Measurements from ENCODE around the gene SLC35D1.

DNA sequence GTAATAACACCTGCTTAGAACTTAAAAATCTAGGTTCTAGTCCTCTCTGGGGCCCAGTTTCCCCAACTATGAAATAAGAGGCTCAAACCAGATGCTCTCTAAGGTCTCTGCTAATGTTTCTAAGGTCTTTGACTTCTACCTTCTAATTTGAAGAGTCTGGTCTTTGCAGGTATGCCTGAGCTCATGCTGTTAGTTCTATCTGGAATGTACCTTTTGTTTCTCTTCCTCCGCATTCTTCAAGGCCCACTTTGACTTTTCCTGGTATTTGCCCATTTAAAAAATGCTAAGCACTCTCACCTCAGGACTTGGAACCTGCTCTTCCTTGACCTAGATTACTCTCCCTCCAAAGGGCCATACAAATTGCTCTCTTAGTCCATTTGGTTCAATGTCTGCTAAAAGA, 13.5 kb downstream of the SLC35D1 start:
- TF ChIP-seq GABPA (IDR thresholded peaks at IDR 0.05 in 1 of 2, conservative IDR thresholded peaks at IDR 0.05 in 1 of 2) (no peak), HNF4A (conservative IDR thresholded peaks at IDR 0.05) (no peak), EGR1 (IDR thresholded peaks at IDR 0.05; ENCODE audit: low read depth in 2 of 2) (no peak), JUND (IDR thresholded peaks at IDR 0.05) (no peak), RAD21 (IDR thresholded peaks at IDR 0.05) (no peak), FOXA2 (IDR thresholded peaks at IDR 0.05) (no peak)
- TF ChIP-seq, protein P1, sequence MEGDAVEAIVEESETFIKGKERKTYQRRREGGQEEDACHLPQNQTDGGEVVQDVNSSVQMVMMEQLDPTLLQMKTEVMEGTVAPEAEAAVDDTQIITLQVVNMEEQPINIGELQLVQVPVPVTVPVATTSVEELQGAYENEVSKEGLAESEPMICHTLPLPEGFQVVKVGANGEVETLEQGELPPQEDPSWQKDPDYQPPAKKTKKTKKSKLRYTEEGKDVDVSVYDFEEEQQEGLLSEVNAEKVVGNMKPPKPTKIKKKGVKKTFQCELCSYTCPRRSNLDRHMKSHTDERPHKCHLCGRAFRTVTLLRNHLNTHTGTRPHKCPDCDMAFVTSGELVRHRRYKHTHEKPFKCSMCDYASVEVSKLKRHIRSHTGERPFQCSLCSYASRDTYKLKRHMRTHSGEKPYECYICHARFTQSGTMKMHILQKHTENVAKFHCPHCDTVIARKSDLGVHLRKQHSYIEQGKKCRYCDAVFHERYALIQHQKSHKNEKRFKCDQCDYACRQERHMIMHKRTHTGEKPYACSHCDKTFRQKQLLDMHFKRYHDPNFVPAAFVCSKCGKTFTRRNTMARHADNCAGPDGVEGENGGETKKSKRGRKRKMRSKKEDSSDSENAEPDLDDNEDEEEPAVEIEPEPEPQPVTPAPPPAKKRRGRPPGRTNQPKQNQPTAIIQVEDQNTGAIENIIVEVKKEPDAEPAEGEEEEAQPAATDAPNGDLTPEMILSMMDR (IDR thresholded peaks at IDR 0.05; ENCODE audit: low read depth, low read length, missing input control), result no peak
- TF ChIP-seq, protein P2, sequence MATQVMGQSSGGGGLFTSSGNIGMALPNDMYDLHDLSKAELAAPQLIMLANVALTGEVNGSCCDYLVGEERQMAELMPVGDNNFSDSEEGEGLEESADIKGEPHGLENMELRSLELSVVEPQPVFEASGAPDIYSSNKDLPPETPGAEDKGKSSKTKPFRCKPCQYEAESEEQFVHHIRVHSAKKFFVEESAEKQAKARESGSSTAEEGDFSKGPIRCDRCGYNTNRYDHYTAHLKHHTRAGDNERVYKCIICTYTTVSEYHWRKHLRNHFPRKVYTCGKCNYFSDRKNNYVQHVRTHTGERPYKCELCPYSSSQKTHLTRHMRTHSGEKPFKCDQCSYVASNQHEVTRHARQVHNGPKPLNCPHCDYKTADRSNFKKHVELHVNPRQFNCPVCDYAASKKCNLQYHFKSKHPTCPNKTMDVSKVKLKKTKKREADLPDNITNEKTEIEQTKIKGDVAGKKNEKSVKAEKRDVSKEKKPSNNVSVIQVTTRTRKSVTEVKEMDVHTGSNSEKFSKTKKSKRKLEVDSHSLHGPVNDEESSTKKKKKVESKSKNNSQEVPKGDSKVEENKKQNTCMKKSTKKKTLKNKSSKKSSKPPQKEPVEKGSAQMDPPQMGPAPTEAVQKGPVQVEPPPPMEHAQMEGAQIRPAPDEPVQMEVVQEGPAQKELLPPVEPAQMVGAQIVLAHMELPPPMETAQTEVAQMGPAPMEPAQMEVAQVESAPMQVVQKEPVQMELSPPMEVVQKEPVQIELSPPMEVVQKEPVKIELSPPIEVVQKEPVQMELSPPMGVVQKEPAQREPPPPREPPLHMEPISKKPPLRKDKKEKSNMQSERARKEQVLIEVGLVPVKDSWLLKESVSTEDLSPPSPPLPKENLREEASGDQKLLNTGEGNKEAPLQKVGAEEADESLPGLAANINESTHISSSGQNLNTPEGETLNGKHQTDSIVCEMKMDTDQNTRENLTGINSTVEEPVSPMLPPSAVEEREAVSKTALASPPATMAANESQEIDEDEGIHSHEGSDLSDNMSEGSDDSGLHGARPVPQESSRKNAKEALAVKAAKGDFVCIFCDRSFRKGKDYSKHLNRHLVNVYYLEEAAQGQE (IDR thresholded peaks at IDR 0.05), result no peak
- TF ChIP-seq, protein P3, sequence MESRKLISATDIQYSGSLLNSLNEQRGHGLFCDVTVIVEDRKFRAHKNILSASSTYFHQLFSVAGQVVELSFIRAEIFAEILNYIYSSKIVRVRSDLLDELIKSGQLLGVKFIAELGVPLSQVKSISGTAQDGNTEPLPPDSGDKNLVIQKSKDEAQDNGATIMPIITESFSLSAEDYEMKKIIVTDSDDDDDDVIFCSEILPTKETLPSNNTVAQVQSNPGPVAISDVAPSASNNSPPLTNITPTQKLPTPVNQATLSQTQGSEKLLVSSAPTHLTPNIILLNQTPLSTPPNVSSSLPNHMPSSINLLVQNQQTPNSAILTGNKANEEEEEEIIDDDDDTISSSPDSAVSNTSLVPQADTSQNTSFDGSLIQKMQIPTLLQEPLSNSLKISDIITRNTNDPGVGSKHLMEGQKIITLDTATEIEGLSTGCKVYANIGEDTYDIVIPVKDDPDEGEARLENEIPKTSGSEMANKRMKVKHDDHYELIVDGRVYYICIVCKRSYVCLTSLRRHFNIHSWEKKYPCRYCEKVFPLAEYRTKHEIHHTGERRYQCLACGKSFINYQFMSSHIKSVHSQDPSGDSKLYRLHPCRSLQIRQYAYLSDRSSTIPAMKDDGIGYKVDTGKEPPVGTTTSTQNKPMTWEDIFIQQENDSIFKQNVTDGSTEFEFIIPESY (IDR thresholded peaks at IDR 0.05), result no peak
- TF ChIP-seq, protein P4, sequence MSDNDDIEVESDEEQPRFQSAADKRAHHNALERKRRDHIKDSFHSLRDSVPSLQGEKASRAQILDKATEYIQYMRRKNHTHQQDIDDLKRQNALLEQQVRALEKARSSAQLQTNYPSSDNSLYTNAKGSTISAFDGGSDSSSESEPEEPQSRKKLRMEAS (IDR thresholded peaks at IDR 0.05), result no peak

Data from liver (tissue), 3 donors.